ENCODE data around the gene RSF1.

GRCh38 chr11:77749232-77749631 is 71.3 kb downstream of the RSF1 start:
- TF ChIP-seq CTCF (IDR thresholded peaks at IDR 0.05; ENCODE audit: poor library complexity) (no peak), EZH2phosphoT487 (IDR thresholded peaks at IDR 0.05; ENCODE audit: low read depth, severe bottlenecking, unreplicated experiment) (no peak), EZH2 (IDR thresholded peaks at IDR 0.05; ENCODE audit: borderline replicate concordance) (no peak)
